ENCODE measurements around the gene NR6A1.

NR6A1 gene

DNA sequence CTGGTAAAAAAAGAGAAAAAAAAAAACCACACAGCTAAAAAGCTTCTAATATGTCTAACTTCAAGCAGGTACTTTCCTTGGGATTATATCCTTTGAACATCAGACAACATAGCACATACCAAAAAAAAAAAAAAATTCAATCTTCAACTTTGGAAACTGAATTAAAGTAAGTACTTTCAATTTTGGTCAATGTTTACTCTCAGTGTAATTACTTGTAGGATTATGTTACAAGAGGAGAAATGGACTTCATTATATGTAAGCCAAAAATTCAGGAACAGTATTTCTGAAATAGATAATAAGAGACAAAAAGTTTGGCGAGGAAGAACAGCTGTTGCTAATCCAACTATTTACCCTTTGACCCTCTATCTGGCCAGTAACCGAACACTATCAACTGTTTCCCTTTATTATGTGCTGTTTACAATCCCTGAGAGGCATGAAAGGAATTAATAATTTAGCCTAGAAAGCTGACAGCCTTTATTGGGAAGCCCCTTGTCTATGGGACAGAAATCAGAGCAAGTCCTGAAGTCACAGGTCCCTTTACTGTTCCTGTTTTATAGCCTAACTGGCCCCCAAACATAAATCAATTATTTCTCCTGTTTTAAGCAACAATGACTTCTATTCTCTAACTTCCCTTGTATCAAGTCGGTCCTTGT is 46.6 kb downstream of the NR6A1 start:
- no peak for DNase-seq (ENCODE audit: low read depth in 2 of 2)

DNA sequence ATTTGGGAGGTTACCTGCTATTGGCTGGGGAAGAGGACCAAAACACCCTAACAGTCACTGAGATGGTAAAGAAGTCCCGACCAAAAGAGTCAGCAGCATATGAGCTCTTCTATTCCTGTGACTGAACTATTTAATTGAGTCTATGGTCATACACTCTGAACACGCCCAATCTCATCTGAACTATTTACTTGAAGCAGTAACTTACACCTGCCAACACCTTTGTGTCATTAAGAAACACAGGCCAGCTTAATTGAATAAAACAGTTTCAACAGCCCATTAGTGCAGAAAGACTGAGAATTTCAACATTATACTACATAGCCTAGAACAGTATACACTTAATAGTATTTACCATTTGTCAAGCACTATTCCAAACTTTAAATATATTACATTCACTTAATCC is 47.8 kb downstream of the NR6A1 start:
- no peak for DNase-seq (ENCODE audit: low read depth in 2 of 2)

DNA sequence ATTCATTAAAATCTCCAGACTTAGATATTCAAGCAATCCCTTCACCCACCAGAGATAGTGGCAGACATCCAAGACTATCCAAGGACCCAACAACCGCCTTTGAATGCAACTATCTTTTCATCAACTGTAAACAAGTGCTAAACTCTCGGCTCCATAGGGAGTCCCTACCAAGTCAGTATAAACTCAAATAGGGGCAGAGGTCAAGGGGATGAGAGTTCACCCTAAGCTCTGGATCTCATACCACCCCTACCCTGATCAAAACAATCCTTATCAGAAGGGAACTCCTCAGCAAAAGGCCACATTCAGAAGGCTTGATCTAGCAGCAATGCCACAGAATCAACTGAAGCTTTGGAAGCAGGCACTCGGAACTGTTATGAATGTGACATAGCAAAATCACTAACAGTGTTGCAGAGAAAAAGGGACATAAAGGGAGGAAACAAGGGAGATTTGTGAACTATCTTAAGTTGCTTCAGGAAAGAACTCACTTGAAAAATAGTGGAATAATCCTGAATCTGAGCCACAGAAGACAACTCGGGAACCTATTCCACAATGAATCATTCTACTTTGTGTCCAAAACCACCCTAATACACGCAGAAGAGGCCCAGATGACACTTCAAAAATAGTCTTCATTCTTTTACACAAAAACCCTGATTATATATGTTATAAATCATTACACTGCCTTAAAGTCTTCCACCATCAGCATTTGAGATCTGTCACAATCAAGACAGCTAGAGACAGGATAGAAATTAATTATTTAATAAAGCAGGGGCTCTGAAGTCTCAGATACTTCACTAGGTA is 49.8 kb downstream of the NR6A1 start:
- DNase-seq (ENCODE audit: low read depth in 2 of 2), result no peak

DNA sequence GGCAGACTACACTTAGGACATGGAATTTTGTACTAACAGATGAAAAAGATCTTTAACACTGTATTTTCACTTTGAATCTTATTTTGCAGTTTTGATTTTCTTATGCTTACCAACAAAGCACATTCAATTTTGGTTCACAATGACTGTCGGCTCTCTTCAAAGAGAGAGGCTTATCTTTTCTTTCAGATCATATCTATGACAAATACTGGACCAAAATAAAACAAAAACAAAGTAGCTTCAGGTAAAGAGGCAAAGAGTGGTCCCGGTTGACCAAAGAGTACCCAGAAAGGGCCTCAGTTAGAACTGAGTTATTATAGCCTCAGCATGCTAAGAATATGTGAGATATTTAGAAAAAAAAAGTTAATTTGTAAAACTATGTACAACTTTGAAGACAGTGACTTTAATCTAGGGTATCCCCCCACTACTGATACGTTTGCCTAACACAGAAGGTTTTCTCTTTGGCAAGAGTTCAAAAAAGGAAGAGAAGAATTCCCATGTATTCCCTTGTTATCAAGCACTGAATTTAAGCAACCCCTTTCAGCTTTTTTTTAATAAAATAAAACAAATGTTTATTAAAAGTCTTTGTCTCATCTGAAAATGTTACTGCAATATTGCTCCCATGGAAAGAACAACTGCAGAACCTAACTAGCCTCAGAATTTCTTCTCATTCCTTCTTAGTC is 50.5 kb downstream of the NR6A1 start:
- no peak for DNase-seq (ENCODE audit: low read depth in 2 of 2)

DNA sequence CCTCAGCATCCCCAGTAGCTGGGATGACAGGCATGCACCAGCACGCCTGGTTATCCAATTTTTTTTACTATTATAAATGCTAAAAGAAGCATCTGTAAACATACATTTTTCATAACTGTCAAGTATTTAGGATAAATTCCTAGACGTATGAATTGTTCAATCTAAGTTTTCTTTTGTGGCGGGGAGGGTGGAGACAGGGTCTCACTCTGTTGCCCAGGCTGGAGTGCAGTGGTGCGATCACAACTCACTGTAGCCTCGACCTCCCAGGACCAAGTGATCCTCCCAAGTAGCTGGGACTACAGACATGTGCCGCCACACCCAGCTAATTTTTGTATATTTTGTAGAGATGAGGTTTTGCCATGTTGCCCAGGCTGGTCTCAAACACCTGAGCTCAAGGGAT is 52.2 kb downstream of the NR6A1 start:
- DNase-seq (ENCODE audit: low read depth in 2 of 2), result no peak

DNA sequence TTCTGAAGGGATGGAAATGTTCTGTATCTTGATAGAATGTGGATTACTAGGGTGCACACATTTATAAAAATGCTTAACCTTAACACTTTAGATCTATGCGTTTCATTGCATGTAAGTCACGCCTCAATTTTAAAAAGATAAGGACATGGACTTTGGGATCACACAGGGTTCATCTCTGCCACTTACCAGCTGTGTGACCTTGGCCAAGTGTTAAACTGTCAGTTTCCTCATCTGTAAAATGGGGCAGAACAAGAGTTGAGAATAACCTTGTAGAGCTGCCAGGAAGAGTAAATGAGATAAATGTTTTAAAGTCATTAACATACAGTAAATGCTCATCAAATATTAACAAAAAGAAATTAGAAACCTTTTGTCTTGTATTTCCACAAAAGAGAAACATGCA is 53.5 kb downstream of the NR6A1 start:
- no peak for DNase-seq (ENCODE audit: low read depth in 2 of 2)

DNA sequence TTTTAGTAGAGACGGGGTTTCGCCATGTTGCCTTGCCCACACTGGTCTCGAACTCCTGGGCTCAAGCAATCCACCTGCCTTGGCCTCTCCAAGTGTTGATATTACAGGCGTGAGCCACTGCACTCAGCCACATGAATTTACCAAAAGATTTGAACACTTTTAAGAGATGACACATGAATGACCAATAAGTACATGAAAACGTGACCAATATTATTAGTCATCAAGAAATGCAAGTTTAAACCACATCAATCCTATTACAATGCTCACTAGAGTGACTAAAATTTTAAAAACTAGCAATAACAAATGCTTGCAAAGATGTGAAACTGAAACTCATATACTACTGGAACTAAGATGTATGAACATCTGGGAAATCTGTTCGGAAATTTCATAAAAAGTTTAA is 54.3 kb downstream of the NR6A1 start:
- no peak for DNase-seq (ENCODE audit: low read depth in 2 of 2)

DNA sequence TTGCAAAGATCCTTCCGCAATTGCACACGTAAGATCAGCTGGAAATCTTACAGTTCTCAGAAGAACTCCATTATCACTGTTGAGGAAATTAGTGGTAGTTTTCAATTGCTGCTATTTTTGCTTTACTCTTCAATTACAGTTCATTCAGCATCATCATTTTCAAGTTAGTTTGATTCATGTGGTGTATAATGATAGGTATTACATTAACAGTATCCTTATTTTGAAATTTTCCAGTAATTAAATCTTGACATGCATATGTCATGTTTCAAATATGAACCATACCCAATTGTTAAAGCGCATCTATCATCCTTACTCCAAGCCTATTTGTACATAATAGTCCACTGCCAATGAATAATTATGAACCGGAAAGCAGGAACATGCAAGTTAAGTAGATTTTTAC is 60.3 kb downstream of the NR6A1 start:
- no peak for DNase-seq (ENCODE audit: low read depth in 2 of 2)

DNA sequence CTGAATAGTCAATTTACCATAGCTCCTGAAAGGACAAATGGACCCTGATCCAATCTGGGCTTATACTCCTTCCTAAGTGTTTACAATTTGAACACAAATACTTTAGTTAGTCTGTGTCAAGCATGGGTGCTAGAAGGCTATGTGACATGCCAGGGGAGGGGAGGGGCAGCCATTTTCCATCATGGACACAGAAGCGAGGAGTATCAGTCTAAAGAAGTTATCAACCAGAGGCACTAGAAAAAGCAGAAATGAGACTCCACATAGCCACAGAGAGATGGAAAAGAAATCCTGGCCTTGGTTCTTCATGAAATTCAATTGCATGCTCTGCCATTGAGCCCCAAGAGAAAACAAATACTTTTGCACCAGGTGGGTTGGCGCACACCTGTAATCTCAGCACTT is 61.8 kb downstream of the NR6A1 start:
- no peak for DNase-seq (ENCODE audit: low read depth in 2 of 2)

DNA sequence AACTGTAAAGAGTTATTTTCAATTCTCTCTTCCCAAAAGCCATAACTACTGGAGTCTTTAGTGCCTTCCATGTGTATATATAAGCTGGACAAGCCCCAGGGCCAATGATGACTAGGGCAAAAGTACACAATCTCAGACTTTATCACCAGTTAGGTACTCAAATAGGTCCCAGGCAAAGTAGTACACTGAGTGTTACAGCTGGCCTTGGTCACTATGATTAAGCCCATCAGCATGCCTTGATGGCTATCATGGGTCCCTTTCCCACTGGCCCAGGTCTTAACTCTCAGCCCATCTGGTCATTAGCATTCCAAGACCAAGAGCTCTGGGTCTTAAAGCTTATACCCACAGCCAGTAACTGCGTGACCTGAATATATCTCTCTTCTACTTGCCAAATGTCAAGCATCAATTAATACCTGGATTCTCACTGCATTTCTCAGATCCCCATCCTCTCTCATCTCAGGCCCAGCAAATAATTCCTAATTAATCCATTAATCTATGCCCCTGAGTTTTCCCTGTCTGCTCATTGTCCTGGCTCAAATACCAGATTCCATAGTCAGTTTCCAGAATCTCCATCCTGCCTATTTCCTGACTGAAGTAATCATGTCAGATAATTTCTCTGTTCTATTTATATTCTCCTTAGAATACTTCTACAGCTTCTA is 62.3 kb downstream of the NR6A1 start:
- DNase-seq (ENCODE audit: low read depth in 2 of 2), result no peak

DNA sequence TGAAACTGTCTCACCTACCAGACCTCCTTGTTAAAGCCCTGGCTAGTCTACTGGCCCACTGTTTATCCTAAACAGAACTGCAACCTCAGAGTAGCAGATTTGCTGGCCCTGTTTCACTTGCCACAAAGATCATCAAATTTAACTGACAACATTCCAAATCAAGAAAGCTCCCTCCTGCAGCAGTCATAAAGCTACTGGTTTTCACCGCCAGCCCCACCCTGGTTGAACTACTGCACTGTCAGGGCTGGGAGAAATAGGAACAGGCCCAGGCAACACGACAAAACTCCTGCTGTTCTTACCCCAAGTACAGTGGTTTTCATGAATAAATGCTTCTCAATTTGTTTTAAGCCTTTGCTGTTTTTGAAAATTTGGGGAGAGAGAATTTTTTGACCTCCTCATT is 63.0 kb downstream of the NR6A1 start:
- DNase-seq (ENCODE audit: low read depth in 2 of 2), result no peak

DNA sequence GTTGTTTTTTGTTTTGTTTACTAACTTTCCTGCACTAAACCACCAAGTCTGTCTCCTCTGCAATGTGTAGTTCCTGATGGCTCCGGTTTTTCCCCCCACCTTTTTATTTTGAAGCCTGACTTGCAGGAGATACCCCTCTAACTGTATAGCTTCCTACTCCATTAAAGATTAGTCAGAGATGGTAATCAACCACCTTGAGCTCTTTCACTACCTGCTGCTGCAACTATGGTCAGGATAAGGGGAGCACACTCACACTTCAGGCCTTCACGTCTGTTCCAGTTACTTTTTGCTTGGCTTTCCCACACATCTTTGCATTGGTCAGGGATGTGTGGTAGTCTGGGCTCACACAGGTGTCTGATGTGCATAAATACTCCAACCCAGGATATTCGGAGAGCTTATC is 63.4 kb downstream of the NR6A1 start:
- DNase-seq (ENCODE audit: low read depth in 2 of 2), result no peak

DNA sequence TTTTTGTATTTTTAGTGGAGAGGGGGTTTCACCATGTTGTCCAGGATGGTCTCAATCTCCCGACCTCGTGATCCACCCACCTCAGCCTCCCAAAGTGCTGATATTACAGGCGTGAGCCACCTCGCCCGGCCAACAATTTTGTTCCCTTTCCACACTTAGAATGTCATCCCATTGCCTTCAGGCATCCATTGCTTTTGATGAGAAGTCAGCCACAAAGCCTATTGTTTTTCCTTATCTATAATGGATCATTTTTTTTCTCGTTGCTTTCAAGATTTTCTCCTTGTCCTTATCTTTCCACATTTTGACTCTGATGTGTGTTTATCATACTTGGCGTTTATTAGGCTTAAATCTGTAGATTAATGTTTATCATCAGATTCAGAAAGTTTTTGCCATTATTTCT is 64.4 kb downstream of the NR6A1 start:
- no peak for DNase-seq (ENCODE audit: low read depth in 2 of 2)

DNA sequence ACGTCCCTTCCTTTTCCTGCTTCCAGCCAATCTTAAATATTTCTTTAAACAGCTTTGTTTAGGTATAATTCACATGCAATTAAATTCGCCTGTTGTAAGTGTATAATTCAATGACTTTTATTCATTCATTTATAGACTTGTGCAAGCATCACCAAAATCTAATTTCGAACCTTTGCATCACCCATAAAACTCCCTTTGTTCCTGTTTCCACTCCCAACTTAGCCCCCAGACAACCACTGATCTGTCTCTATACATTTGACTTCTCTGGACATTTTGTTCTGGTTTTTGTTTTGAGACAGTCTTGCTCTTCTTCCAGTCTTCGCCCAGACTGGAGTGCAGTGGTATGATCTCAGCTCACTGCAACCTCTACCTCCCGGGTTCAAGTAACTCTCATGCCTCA is 71.5 kb downstream of the NR6A1 start:
- DNase-seq (ENCODE audit: low read depth in 2 of 2), result no peak

DNA sequence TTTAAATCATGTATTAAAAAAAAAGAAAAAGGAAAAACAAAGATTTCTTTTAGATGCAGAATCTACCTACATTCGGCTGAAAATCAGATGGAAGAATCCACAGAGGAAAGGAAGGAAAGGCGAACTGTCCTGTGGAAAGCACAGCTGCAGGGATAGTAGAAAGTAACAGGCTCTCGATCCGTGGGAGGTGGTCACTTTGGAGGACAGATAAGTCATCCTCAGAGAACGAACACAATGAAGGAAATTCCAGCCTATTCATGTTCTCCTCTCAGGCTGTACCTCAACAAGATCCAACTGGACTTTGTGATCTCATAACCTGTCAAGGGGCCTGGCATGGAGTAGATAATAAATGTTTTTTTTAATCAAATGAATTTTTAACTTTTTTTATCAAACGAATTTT is 72.8 kb downstream of the NR6A1 start:
- no peak for DNase-seq (ENCODE audit: low read depth in 2 of 2)

DNA sequence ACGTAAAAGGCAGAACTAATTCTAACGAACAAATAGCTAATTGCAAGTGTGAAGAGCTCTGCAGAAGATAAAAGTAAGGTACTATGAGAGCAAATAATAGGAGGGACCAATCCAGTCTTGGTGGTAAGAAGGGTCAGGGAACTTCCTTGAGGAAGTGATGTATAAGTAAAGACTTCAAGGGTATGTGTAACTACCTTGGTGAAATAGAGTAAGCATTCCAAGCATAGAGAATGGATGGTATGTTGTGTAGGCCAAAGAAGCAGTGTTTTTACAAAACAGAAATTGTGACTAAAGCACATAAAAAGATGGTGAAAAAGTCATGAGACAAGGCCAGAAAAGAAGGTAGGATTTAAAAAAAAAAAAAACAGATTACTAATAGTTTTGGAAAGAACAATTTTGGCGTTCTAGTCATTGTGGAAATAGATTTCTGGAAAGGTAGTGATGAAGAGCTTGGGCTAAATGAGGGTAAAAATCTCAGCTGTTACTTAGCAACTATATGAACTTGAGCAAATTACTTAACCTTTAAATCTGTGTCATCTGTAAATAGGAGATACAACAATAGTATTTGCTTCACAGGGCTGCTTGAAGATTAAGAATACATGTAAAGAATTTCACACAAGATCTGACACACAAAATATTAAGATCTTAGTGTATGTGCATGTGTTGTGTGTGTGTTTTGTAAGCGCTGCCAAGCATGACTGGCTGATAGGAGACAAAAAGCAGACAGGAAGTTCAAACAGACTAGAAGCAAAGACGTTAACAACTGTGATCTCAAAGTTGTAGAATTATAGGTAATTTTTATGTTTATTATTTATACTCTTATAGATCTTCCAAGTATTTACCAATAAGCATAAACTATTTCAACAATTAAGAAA is 73.5 kb downstream of the NR6A1 start:
- no peak for DNase-seq (ENCODE audit: low read depth in 2 of 2)

DNA sequence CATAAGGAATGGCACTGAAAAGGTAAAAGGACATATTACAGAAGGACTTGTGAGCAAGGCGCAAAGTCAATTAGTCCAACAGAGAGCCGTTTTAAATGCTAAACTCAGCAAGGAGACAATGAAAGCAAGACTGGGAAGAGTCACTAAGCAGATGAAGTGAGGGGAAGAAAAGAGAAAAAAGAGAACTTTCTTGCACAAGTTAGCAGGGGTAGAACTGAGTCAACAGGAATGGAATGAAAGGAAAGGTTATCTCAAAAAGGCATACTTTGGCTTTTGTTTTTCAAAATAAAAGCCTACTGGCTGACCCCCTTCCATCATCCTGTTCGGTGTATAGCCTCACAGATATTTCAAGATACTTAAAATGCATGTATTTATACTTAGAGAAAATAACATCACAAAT is 75.0 kb downstream of the NR6A1 start:
- no peak for DNase-seq (ENCODE audit: low read depth in 2 of 2)

DNA sequence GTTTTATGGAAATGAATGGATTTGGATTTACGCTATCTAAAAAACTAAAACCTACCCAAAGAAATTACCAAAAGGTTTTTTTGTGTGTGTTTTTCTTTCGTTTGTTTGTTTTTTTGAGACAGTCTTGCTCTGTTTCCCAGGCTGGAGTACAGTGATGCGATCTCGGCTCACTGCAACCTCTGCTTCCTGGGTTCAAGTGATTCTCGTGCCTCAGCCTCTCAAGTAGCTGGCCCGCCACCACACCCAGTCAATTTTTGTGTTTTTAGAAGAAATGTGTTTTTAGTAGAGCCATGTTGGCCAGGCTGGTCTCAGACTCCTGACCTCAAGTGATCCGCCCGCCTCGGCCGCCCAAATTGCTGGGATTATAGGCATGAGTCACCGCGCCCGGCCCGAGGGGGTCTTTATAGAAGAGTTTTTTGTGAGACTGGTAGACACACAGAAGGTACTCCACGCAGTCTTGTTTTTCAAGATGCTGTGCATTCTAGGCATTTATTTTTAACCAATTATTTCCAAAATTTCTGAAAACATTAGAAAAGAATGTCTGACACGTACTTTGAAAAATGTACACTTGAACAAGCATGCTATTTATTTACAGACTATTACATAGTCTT is 75.7 kb downstream of the NR6A1 start:
- DNase-seq (ENCODE audit: low read depth in 2 of 2), result no peak

DNA sequence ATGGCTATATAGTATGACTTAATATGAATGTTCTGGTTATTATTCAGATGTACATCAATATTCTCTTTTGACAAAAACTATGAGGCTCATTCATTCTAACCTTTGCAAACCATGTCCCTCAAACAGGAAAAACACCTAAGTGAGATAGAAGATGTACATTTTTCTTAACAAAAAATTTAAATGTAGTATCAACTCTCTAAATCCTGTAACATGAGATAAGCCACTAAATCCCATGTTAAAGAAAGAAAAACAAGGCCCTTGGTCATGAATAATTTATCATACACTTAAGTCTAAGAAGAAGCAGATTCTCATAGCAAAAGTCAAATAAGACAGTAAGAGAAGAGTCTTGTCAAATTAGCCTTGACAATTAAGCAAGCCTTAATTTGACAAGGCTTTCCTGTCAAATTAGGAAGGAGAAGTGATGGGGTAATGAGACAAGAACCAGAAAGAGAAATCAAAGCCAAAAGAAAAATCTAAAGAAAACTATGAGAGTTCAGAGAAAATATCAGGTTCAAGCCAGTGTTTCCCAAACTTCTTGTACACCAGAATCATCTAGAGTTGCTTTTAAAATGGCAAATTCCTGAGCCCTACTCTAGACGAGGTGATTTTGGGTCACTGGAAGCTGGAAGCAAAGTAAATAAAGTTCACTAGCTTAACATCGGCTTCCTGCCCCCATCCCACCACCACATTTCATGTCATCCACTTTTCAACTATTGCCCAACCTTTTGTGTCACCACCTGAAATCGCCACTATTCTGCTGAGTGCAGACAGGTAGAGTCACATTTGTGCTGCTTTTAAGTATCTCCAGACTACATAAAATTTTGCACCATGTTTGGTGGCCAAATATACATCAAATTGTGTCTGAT is 76.5 kb downstream of the NR6A1 start:
- DNase-seq (ENCODE audit: low read depth in 2 of 2), result no peak

DNA sequence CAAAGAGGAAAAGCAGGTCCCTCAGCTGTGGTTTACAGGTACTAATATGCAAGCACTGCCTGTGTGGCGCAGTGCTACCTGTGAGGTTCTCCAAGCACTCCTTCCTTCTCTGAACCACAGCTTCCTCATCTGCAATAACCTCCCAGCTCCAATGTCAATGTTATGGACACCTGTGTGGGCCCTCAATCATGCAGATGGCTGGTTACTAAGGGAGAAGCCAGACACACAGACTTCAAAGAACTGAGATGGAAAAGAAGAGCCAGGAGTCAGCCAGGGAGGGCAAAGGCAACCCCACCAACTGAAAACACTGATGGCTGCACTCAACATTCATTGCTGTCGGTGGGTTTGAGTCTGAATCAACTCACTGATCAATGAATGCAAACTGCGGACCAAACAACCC is 77.7 kb downstream of the NR6A1 start:
- no peak for DNase-seq (ENCODE audit: low read depth in 2 of 2)
